Activated CD8-positive, alpha-beta memory T cell treated with anti-CD3 and anti-CD28 coated beads for 1 hour (primary cell): Measurements from ENCODE around the gene CHEK1.

ENCODE experiments used
- DNase-seq, 2 donors: peaks; one replicate each; pipeline ENCODE4 v3.0.0-alpha.2; 2020; ENCODE audit warnings: low read depth in 1 of 2; ENCODE audit errors: extremely low read depth in 1 of 2

Gene CHEK1

DNA sequence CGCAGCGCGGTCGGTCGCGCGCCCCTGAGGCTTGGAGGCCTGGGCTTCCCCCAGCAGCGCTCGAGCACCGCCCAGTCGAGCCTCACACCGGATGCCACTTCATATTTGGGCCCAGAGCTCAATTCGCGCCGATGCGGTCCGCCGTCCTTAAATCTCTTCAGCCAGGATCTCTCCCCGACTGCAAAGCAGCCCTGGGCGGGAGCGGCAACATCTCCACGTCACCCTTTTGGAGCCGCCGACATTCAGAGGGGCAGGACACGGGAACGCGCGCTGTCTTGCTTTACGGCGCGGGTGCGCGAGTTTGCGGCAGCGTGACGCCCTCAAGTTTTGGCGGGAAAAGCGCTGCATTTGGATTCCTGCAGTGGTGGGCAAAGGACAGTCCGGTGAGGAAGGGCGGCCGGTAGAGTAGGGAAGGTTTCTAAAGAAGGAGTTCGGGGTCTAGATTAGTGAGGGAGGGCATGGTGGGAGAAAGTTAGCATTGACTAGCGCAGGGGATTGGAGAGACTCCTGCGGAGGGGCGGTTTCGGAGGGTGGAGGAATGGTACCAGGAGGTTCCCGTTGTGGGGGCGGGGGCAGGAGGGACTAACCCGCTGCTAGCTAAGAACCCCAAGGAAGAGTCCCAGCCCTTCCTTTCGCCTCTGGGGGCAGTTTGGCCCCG, 796 bp downstream of the CHEK1 start:
- DNase-seq, result peak; percentile 52 to 77

GRCh38 chr11:125626288-125626950, 1.5 kb downstream of the CHEK1 start:
- no peak for DNase-seq

GRCh38 chr11:125627236-125627910, 2.4 kb downstream of the CHEK1 start:
- DNase-seq, result no peak

DNA sequence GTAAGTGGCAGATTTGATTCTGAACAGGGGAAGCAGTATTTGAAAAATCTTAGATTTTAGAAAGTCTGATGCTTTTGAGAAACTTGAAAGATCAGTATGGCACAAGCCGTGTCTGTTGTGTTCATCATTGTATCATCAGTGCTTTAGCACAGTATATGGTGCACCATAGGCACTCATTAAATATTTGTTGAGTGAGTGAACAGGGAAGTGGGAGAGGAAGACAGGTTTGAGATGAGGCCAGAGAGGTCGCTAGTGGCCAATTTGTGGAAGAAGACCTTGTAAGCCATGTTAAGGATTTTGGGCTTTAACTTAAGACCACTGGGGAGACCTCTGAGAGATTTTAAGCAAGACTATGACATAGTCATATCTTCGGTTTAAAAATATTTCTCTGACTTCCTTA, 12.9 kb downstream of the CHEK1 start:
- DNase-seq, result no peak

DNA sequence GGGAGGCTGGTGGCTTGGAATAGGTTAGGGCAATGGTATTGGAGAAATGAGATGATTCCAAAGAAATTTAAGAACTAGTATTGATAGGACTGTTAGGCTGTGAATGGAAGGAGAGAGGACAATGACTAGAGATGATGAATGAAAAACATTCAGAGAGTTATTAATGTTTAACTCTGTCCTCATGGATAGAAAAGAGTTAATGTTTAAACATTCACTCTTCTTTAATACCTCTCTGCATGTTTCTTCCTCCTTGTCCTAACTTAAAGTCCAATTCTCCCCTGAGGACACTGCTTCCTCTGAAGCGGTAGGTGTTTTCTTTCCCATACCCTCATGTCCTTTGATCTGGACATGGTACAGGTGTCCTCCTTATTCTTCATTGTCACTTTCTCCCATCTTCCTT, 13.4 kb downstream of the CHEK1 start:
- DNase-seq, result no peak

GRCh38 chr11:125645871-125646270, 20.9 kb downstream of the CHEK1 start:
- no peak for DNase-seq

DNA sequence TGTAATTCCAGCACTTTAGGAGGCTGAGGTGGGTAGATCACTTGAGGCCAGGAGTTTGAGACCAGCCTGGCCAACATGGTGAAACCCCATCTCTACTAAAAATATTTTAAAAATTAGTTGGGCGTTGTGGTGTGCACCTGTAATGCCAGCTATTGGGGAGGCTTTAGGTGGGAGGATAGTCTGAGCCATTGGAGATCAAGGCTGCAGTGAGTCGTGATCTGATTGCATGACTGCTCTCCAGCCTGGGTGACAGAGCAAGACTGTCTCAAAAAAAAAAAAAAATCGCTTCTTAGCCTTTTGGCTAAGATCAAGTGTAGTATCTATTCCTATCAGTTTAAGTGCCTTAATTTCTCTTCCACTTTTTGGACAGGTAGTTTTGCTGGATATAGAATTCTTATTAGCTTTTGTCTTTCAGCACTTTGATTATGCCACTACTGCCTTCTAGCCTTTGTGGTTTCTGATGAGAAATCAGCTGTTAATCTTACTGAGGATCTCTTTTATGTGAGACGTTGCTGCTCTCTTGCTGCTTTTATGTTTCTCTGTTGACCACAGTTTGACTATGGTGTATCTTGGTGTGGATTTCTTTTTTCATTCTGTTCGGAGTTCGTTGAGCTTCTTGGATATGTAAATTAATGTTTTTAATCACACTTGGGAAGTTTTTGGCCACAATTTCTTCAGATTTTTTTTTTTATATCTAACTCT, 24.7 kb downstream of the CHEK1 start:
- no peak for DNase-seq

DNA sequence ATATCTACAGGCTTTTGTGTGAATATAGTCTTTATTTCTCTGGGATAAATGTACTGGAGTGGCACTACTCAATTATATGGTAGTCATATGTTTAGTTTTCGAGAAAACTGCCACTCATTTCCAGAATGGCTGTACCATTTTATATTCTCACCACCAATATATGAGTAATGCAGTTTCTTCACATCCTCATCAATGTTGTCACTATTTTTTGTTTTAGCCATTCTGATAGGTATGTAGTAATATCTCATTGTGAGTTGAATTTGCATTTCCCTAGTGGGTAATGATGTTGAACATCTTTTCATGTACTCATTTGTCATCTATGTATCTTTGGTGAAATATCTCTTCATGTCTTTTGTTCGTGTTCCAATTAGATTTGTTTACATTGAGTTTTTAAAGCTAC, 37.7 kb downstream of the CHEK1 start:
- DNase-seq, result no peak

GRCh38 chr11:125663910-125664309, 38.9 kb downstream of the CHEK1 start:
- DNase-seq, result no peak

GRCh38 chr11:125667151-125667550, 42.2 kb downstream of the CHEK1 start:
- DNase-seq, result no peak

DNA sequence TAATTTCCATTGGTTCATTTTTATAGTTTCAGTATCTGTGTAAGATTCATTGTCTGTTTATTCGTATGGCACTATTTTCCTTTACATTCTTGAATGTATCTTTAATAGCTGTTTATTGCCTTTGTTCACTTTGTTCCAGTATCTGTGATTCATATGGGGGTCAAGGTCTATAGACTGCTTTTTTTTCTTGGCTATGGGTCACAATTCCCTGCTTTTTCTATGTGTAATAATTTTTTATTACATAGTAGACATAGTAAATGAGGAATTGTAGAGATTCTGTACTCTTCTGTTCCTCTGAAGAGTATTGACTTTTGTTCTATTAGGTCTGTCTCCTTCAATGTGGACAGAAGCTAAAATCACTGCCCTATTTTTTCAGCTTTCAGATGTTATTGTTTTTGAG, 45.2 kb downstream of the CHEK1 start:
- DNase-seq, result no peak

GRCh38 chr11:125671561-125671960, 46.6 kb downstream of the CHEK1 start:
- DNase-seq, result no peak

DNA sequence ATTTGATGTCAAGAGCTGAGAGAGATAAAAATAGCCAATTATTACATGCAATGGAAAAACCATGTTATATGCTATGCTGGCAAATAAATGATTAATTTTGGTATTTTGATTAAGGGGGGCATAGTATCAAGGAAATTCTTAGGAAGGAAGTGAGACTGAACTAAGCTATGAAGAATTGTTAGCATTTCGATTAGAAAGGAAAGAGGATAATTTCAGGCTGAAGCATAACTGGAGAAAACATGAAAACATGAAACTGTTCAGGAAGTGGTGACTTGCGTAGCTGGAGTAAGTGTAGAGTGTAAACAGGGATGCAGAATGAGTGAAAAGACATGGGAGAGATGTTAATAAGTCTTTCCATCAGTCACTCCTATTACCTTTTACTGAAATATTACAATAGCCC, 49.2 kb downstream of the CHEK1 start:
- DNase-seq, result no peak

DNA sequence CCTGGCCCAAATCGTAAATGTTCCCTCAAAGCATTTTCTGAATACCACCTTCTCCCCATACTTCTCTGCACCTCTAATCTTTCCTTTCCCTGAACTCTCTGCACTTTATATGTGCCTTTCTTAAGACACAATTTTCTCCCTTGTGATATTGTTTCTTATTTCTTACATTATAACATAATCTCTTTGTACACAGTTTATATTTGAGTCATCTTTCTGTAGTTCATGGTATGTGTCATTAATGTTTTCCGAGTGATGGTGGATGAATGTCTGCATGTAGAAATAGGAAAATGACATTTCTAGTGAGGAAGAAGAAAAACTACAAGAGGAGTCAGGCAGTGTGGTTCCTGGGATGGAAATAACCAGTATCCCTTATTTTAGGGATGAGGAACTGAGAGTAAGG, 50.2 kb downstream of the CHEK1 start:
- no peak for DNase-seq

DNA sequence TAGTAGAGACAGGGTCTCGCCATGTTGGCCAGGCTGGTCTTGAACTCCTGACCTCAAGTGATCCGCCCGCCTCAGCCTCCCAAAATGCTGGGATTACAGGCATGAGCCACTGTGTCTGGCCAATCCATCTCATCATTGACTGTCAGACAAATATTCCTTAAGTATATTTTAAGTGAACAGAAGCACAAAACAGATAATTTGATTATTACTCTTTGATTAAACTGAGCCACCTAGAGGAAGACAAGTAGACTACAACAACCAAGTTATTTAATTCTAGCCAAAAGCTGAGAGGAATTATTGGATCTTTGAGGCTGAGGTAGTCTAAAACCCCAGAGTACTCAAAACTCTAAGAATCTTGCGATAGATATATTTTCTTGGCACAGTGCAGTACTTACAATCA, 54.4 kb downstream of the CHEK1 start:
- DNase-seq, result no peak

GRCh38 chr11:125679837-125680236, 54.9 kb downstream of the CHEK1 start:
- DNase-seq, result no peak

DNA sequence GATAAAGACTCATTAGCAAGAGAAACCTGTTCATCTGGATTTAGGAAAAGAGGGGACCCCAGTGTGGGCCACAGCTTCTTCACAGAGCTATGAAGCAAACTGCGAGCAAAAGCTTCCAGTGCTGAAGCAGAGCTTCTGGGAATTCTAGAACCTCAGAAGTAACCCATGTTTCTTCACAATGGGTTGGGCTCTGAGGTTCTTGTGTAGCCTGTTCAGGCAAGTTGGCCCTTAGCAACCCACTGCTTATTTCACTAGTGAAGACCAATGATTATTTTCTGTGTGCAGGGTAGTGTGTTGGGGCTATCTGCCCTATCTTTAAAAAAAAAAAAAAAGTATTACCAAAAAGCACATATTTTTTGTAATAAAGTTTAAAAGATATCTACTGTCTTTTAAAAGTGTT, 55.8 kb downstream of the CHEK1 start, which contains the start of gene ACRV1:
TSS of gene ACRV1 (minus strand) at position 101 of the 400 bp plus-strand sequence. CDS start at position 34, 67 bp downstream.
- DNase-seq, result no peak

GRCh38 chr11:125685228-125685627, 60.3 kb downstream of the CHEK1 start:
- DNase-seq, result no peak

- DNase-seq, result no peak
Observed at GRCh38 chr11:125688066-125688465, 63.1 kb downstream of the CHEK1 start.

DNA sequence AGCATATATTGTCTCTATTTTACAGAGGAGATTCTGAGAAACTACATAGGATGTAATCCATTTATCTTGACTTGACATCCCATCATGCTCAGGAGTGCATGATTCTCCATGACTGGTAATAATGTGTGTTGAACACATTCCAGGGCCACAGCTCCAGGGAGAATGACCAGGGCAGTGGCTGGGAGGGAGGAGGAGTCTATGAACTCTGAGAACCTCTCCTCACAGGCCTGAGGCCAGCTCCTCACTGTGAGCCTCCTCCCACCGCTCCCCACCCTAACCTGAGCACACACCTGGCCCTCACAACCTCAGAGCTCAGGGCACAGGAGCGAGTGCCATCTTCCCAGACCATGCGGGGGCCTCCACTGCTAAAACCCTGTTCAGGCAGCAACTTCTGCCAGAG, 63.7 kb downstream of the CHEK1 start:
- DNase-seq, result no peak

DNA sequence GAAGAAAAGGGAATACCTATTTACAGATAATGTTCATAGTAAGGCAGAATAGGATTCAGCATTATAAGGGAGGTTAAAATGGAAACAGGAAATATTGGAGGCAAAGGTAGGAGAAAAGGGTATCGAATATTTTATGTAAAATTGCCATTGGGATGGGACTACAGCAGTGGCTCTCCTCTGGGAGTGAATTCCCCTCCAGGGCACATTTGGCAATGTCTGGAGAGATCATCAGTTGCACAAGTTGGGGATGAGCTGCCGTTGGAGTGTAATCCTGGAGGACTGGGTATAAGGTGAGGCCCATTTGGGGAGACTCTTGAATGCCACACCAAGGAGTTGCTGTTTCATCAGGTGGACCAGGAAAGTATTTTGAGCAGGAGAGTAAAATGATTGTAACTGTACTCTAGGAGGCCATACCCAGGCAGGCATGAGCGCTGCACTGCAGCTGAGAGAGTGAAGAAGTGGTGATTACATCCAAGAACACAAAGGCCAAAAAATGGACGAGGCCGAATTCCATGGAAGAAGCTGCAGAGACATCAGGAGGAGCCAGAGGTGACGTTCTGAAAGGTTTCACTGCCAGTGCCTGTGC, 64.4 kb downstream of the CHEK1 start:
- no peak for DNase-seq
